ENCODE measurements around the gene IL4I1.

GRCh38 chr19:49847731-49848696 is 48.7 kb downstream of the IL4I1 start:
- TF ChIP-seq CTCF (IDR thresholded peaks at IDR 0.05) (no peak), POLR2A (IDR thresholded peaks at IDR 0.05) (no peak)

Data from adrenal gland (tissue), 5 donors.